DOHH2 (cell line): ENCODE data around the gene RC3H1.

ENCODE experiments used
- H3F3A ChIP-seq: fragments of 200-600 bp; sonication (generic), shearing (Covaris generic); 2 replicates; pipeline ENCODE4 v1.6.0; 2016; ENCODE audit warnings: antibody characterized with exemption, mild to moderate bottlenecking; ENCODE audit not compliant: control insufficient read depth, insufficient read depth
- H3K27ac ChIP-seq: fragments of 200-600 bp; sonication (generic); 2 replicates; pipeline ENCODE4 v1.5.1; 2014; ENCODE audit warnings: low read depth, mild to moderate bottlenecking, low read length, moderate library complexity
- H3K27me3 ChIP-seq: fragments of 200-600 bp; sonication (generic); 2 replicates; pipeline ENCODE4 v1.6.1; 2014; ENCODE audit warnings: mild to moderate bottlenecking, low read length, mixed read lengths; ENCODE audit not compliant: control insufficient read depth
- H3K36me3 ChIP-seq: fragments of 200-600 bp; sonication (generic); 2 replicates; pipeline ENCODE4 v1.6.1; 2014; ENCODE audit warnings: mild to moderate bottlenecking, low read length, moderate library complexity, mixed read lengths; ENCODE audit not compliant: control insufficient read depth
- H3K4me1 ChIP-seq: fragments of 200-600 bp; sonication (generic); 2 replicates; pipeline ENCODE4 v1.6.1; 2014; ENCODE audit warnings: mild to moderate bottlenecking, low read length, mixed read lengths; ENCODE audit not compliant: control insufficient read depth
- H3K4me2 ChIP-seq: fragments of 200-600 bp; sonication (generic); 2 replicates; pipeline ENCODE4 v1.6.0; 2014; ENCODE audit warnings: mild to moderate bottlenecking, low read length, moderate library complexity
- H3K4me3 ChIP-seq: fragments of 200-600 bp; sonication (generic); 2 replicates; pipeline ENCODE4 v1.5.1; 2014; ENCODE audit warnings: mild to moderate bottlenecking, low read length, mixed read lengths
- H3K79me2 ChIP-seq: fragments of 200-600 bp; sonication (generic); 2 replicates; pipeline ENCODE4 v1.6.1; 2014; ENCODE audit warnings: mild to moderate bottlenecking, low read length, mixed read lengths; ENCODE audit not compliant: control insufficient read depth
- H3K9me2 ChIP-seq: fragments of 200-600 bp; sonication (generic); replicated peaks from 2 replicates; pipeline ENCODE4 v1.6.1; 2014; ENCODE audit warnings: mild to moderate bottlenecking, low read length, mixed read lengths; ENCODE audit not compliant: control insufficient read depth
- H3K9me3 ChIP-seq: fragments of 200-600 bp; sonication (generic); 2 replicates; pipeline ENCODE4 v1.6.1; 2014; ENCODE audit warnings: antibody characterized with exemption, low read length, mixed read lengths; ENCODE audit not compliant: control insufficient read depth, insufficient read depth
- H4K20me1 ChIP-seq: fragments of 200-600 bp; sonication (generic); 2 replicates; pipeline ENCODE4 v1.6.0; 2014; ENCODE audit warnings: low read depth, mild to moderate bottlenecking, antibody characterized with exemption, low read length, moderate library complexity; ENCODE audit not compliant: control insufficient read depth, insufficient read depth
- EZH2phosphoT487 ChIP-seq: fragments of 200-600 bp; sonication (generic); IDR thresholded peaks from 2 replicates; pipeline ENCODE4 v1.6.1; 2017; ENCODE audit warnings: borderline replicate concordance, mild to moderate bottlenecking, antibody characterized with exemption, low read length, moderate library complexity, mixed read lengths
- TF ChIP-seq, protein P1 (sequence below): fragments of 200-600 bp; sonication (generic); IDR thresholded peaks from one replicate; pipeline ENCODE4 v1.5.1; 2014; ENCODE audit warnings: antibody characterized with exemption, mild to moderate bottlenecking, low read depth, low read length; ENCODE audit not compliant: poor library complexity, severe bottlenecking

The RC3H1 gene

DNA sequence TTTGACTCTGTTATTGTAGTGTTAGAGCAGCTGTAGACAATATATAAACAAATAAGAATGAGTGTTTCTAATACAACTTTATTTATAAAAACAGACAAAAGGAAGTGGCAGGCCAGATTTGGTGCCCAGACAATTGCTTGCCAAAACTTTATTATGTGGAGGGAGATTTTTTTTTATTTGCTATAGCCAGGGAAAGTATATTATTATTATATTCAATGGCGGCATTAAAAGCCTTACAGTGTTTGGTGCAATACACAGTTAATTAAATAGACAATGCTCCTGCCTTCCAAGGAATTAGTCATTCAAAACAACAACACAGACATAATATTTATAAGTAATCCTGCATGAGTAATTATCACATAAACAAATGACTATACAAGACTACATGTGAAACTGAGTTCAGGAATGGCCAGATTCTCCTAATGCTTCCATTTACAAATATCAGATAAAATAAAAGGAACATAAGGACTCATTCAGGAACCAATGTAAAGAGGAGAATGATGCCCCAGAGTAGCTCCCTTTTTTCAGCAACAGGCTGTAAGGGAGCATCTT lies 10.6 kb upstream of the RC3H1 start:
- no peak overlapping the region for H3K27ac ChIP-seq
- no peaks in the 10 kb centered on the region for H3K36me3 ChIP-seq
- no peaks in the 10 kb centered on the region for H3K79me2 ChIP-seq
- no peaks in the 10 kb centered on the region for H3F3A ChIP-seq
- no peaks in the 10 kb centered on the region for H3K27me3 ChIP-seq
- H3K9me2 ChIP-seq, result no peaks in the 10 kb centered on the region
- H4K20me1 ChIP-seq, result no peaks in the 10 kb centered on the region
- 0 out of 2 replicates have a peak, but pooled peaks cover 5% of the 10 kb centered on the region for H3K4me1 ChIP-seq
- TF ChIP-seq, protein P1, sequence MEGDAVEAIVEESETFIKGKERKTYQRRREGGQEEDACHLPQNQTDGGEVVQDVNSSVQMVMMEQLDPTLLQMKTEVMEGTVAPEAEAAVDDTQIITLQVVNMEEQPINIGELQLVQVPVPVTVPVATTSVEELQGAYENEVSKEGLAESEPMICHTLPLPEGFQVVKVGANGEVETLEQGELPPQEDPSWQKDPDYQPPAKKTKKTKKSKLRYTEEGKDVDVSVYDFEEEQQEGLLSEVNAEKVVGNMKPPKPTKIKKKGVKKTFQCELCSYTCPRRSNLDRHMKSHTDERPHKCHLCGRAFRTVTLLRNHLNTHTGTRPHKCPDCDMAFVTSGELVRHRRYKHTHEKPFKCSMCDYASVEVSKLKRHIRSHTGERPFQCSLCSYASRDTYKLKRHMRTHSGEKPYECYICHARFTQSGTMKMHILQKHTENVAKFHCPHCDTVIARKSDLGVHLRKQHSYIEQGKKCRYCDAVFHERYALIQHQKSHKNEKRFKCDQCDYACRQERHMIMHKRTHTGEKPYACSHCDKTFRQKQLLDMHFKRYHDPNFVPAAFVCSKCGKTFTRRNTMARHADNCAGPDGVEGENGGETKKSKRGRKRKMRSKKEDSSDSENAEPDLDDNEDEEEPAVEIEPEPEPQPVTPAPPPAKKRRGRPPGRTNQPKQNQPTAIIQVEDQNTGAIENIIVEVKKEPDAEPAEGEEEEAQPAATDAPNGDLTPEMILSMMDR, result no peak
- no peak for TF ChIP-seq EZH2phosphoT487
- no peak overlapping the region for H3K4me3 ChIP-seq
- no peaks in the 10 kb centered on the region for H3K9me3 ChIP-seq
- H3K4me2 ChIP-seq, result no peak overlapping the region

- H3K4me3 ChIP-seq, result no peak overlapping the region
- H3K4me1 ChIP-seq, result 0 out of 2 replicates have a peak, but pooled peaks cover 5% of the 10 kb centered on the region
- TF ChIP-seq, protein P1, result no peak
- no peak for TF ChIP-seq EZH2phosphoT487
- no peak overlapping the region for H3K4me2 ChIP-seq
- no peak overlapping the region for H3K27ac ChIP-seq
- H3F3A ChIP-seq, result no peaks in the 10 kb centered on the region
- H3K79me2 ChIP-seq, result no peaks in the 10 kb centered on the region
- no peaks in the 10 kb centered on the region for H3K27me3 ChIP-seq
- H3K9me2 ChIP-seq, result no peaks in the 10 kb centered on the region
- H3K9me3 ChIP-seq, result no peaks in the 10 kb centered on the region
- no peaks in the 10 kb centered on the region for H3K36me3 ChIP-seq
- H4K20me1 ChIP-seq, result no peaks in the 10 kb centered on the region
Observed at GRCh38 chr1:174031099-174031498, 8.9 kb upstream of the RC3H1 start.

- H3K36me3 ChIP-seq, result no peaks in the 10 kb centered on the region
- H3K27me3 ChIP-seq, result no peaks in the 10 kb centered on the region
- H4K20me1 ChIP-seq, result no peaks in the 10 kb centered on the region
- H3K9me3 ChIP-seq, result no peaks in the 10 kb centered on the region
- TF ChIP-seq, protein P1, result no peak
- TF ChIP-seq EZH2phosphoT487, result no peak
- H3K9me2 ChIP-seq, result no peaks in the 10 kb centered on the region
- H3K79me2 ChIP-seq, result no peaks in the 10 kb centered on the region
- H3K4me2 ChIP-seq, result no peak overlapping the region
- no peak overlapping the region for H3K27ac ChIP-seq
- peaks cover 7% of the 10 kb centered on the region for H3K4me1 ChIP-seq
- H3K4me3 ChIP-seq, result no peak overlapping the region
- H3F3A ChIP-seq, result no peaks in the 10 kb centered on the region
Observed at GRCh38 chr1:174028495-174028894, 6.3 kb upstream of the RC3H1 start.
